H1 (cell line): ENCODE results near the gene SLFNL1. TPM values are rescaled to one million over a fixed set of nuclear protein-coding genes. Genes with fewer than 3 reads are reported as not detected.

ENCODE experiments used
- CTCF ChIA-PET: fragments of 300-600 bp; sonication (Branson Sonifier 250); formaldehyde crosslinking; loops from one replicate; lab custom pipeline; 2021; ENCODE audit not compliant: partially characterized antibody; lab: Charles Lee
- POLR2A ChIA-PET: fragments of 300-600 bp; sonication (Branson Sonifier 250); formaldehyde crosslinking; loops from one replicate; lab custom pipeline; 2021; ENCODE audit warnings: inconsistent platforms; ENCODE audit not compliant: partially characterized antibody; lab: Charles Lee
- DNase-seq, 2 experiments: peaks; one replicate each; pipeline versions ENCODE4 v3.0.0 to v3.0.0-alpha.2; 2010 to 2022; ENCODE audit warnings: low spot score in 2 of 2, low read depth in 1 of 2, mixed read lengths in 1 of 2
- FAIRE-seq: peaks from 2 replicates; lab custom pipeline; 2011; peaks lifted over from hg19 to GRCh38; lab: Jason Lieb, UNC
- H2AFZ ChIP-seq: 2 replicates; pipeline ENCODE4 v1.8.1; 2012; ENCODE audit warnings: low read length, inconsistent platforms
- H2AK5ac ChIP-seq: 2 replicates; pipeline ENCODE4 v1.6.1; 2013; ENCODE audit warnings: low read depth, low read length
- H2BK120ac ChIP-seq: replicated peaks from 2 replicates; pipeline ENCODE3; 2013; ENCODE audit warnings: low read depth, low read length, inconsistent platforms
- H2BK12ac ChIP-seq: 2 replicates; pipeline ENCODE4 v1.6.1; 2013; ENCODE audit warnings: low read depth, low read length
- H2BK15ac ChIP-seq: 2 replicates; pipeline ENCODE4 v1.6.1; 2013; ENCODE audit warnings: low read length
- H2BK20ac ChIP-seq: 2 replicates; pipeline ENCODE4 v1.6.1; 2013; ENCODE audit warnings: low read length
- H2BK5ac ChIP-seq: 2 replicates; pipeline ENCODE4 v1.6.1; 2013; ENCODE audit warnings: low read depth, low read length
- H3K14ac ChIP-seq: 2 replicates; pipeline ENCODE4 v1.6.1; 2013; ENCODE audit warnings: inconsistent platforms; ENCODE audit not compliant: insufficient read length
- H3K18ac ChIP-seq: 2 replicates; pipeline ENCODE4 v1.6.1; 2013; ENCODE audit warnings: low read length; ENCODE audit errors: extremely low read depth
- H3K23ac ChIP-seq: 2 replicates; pipeline ENCODE4 v1.6.1; 2013; ENCODE audit warnings: inconsistent platforms; ENCODE audit not compliant: insufficient read length
- H3K23me2 ChIP-seq: 2 replicates; pipeline ENCODE4 v1.6.1; 2013; ENCODE audit warnings: low read depth, low read length
- H3K27ac ChIP-seq: 2 replicates; pipeline ENCODE4 v1.6.1; 2011; ENCODE audit warnings: low read depth, low read length, inconsistent platforms
- H3K27me3 ChIP-seq, 4 experiments: replicated peaks in 1 of 4; 1 replicate in 1 of 4; 2 replicates in 3 of 4; pipeline versions ENCODE4 v1.6.1 to v1.8.1; 2011 to 2013; ENCODE audit warnings: low read length in 3 of 4, mild to moderate bottlenecking in 3 of 4, inconsistent platforms in 2 of 4, mixed read lengths in 2 of 4, moderate library complexity in 1 of 4; ENCODE audit not compliant: control insufficient read depth in 3 of 4, insufficient read depth in 3 of 4; ENCODE audit errors: extremely low read depth in 1 of 4
- H3K36me3 ChIP-seq, 4 experiments: 2 replicates each; pipeline versions ENCODE4 v1.6.1 to v1.8.1; 2011 to 2013; ENCODE audit warnings: mild to moderate bottlenecking in 4 of 4, low read length in 3 of 4, moderate library complexity in 2 of 4, control low read depth in 1 of 4, inconsistent platforms in 1 of 4; ENCODE audit not compliant: insufficient read depth in 4 of 4, control insufficient read depth in 2 of 4
- H3K4ac ChIP-seq: replicated peaks from 2 replicates; pipeline ENCODE3; 2013; ENCODE audit warnings: low read length, low read depth, mixed read lengths, inconsistent platforms; ENCODE audit not compliant: insufficient read length
- H3K4me1 ChIP-seq, 4 experiments: replicated peaks in 1 of 4; 1 replicate in 1 of 4; 2 replicates in 3 of 4; pipeline versions ENCODE4 v1.6.1 to v1.8.1; 2011 to 2013; ENCODE audit warnings: low read length in 3 of 4, inconsistent platforms in 2 of 4, mixed read lengths in 1 of 4; ENCODE audit not compliant: insufficient read depth in 4 of 4, control insufficient read depth in 3 of 4
- H3K4me2 ChIP-seq, 2 experiments: 2 replicates each; pipeline versions ENCODE4 v1.6.1 to v1.8.1; 2011 to 2013; ENCODE audit warnings: low read depth in 2 of 2, low read length in 2 of 2, control low read depth in 1 of 2, inconsistent platforms in 1 of 2, mild to moderate bottlenecking in 1 of 2; ENCODE audit not compliant: insufficient read depth in 1 of 2
- H3K4me3 ChIP-seq, 4 experiments: fragments of 200-600, 300-600 bp in 1 of 4; sonication (generic), shearing (Covaris generic), sonication (Bioruptor Twin) in 1 of 4; 2 replicates each; pipeline versions ENCODE4 v1.5.1 to v1.8.1; 2011 to 2016; ENCODE audit warnings: low read length in 4 of 4, low read depth in 3 of 4, control low read depth in 2 of 4, inconsistent platforms in 2 of 4, mild to moderate bottlenecking in 2 of 4, mixed read lengths in 1 of 4, moderate library complexity in 1 of 4; ENCODE audit not compliant: insufficient read depth in 2 of 4; ENCODE audit errors: extremely low read depth in 1 of 4
- H3K56ac ChIP-seq: replicated peaks from 2 replicates; pipeline ENCODE3; 2013; ENCODE audit warnings: low read depth, mild to moderate bottlenecking, mixed read lengths, low read length, inconsistent platforms; ENCODE audit not compliant: insufficient read length
- H3K79me1 ChIP-seq: 2 replicates; pipeline ENCODE4 v1.6.1; 2013; ENCODE audit warnings: low read depth, low read length, control low read depth
- H3K79me2 ChIP-seq, 2 experiments: 2 replicates each; pipeline versions ENCODE4 v1.6.1 to v1.8.1; 2012 to 2013; ENCODE audit warnings: low read length in 2 of 2, mild to moderate bottlenecking in 2 of 2, inconsistent platforms in 1 of 2; ENCODE audit not compliant: insufficient read depth in 2 of 2, control insufficient read depth in 1 of 2
- H3K9ac ChIP-seq, 4 experiments: replicated peaks in 1 of 4; 1 replicate in 1 of 4; 2 replicates in 3 of 4; pipeline versions ENCODE4 v1.6.1 to v1.8.1; 2011 to 2013; ENCODE audit warnings: low read depth in 3 of 4, low read length in 3 of 4, control low read depth in 2 of 4, mild to moderate bottlenecking in 2 of 4, moderate library complexity in 2 of 4, inconsistent platforms in 1 of 4; ENCODE audit errors: extremely low read depth in 1 of 4
- H3K9me3 ChIP-seq, 2 experiments: 2 replicates each; pipeline versions ENCODE4 v1.6.1 to v1.8.1; 2012 to 2013; ENCODE audit warnings: mild to moderate bottlenecking in 2 of 2, moderate library complexity in 2 of 2, control low read depth in 1 of 2, inconsistent platforms in 1 of 2, low read depth in 1 of 2, low read length in 1 of 2, mixed read lengths in 1 of 2; ENCODE audit not compliant: insufficient read depth in 2 of 2
- H4K20me1 ChIP-seq, 2 experiments: replicated peaks in 1 of 2; 2 replicates each; pipeline versions ENCODE3 to v1.8.1; 2011 to 2013; ENCODE audit warnings: inconsistent platforms in 2 of 2, low read length in 2 of 2, mild to moderate bottlenecking in 1 of 2; ENCODE audit not compliant: insufficient read depth in 2 of 2, control insufficient read depth in 1 of 2
- H4K5ac ChIP-seq: 2 replicates; pipeline ENCODE4 v1.6.1; 2013; ENCODE audit warnings: low read length, low read depth, mixed read lengths, inconsistent platforms; ENCODE audit not compliant: insufficient read length
- H4K8ac ChIP-seq: 2 replicates; pipeline ENCODE4 v1.8.0; 2013; ENCODE audit warnings: mild to moderate bottlenecking, moderate library complexity, low read length, inconsistent platforms; ENCODE audit not compliant: insufficient read depth; ENCODE audit errors: extremely low read depth
- H4K91ac ChIP-seq: replicated peaks from 2 replicates; pipeline ENCODE3; 2013; ENCODE audit warnings: low read length, mixed read lengths, inconsistent platforms; ENCODE audit not compliant: insufficient read length
- ASH2L ChIP-seq: fragments of 200-600, 300-600 bp; sonication (generic); IDR thresholded peaks from one replicate; pipeline ENCODE4 v1.7.1; 2017; ENCODE audit warnings: low read length
- BACH1 ChIP-seq: IDR thresholded peaks from 2 replicates; pipeline ENCODE4 v1.6.1; 2012; ENCODE audit warnings: low read length, improper control_type of control experiment
- CEBPB ChIP-seq: IDR thresholded peaks from 2 replicates; pipeline ENCODE4 v1.6.1; 2012; ENCODE audit warnings: low read depth, low read length
- CREB1 ChIP-seq: IDR thresholded peaks from 2 replicates; pipeline ENCODE4 v1.6.1; 2012; ENCODE audit warnings: inconsistent platforms
- KDM1A ChIP-seq: fragments of 200-600, 300-600 bp; sonication (generic); IDR thresholded peaks from 2 replicates; pipeline ENCODE4 v1.7.1; 2016; ENCODE audit warnings: mild to moderate bottlenecking, low read length, borderline replicate concordance
- KDM4A ChIP-seq: IDR thresholded peaks from one replicate; pipeline ENCODE4 v1.7.1; 2012; ENCODE audit warnings: low read depth, mild to moderate bottlenecking, moderate library complexity, low read length, inconsistent platforms; ENCODE audit not compliant: severe bottlenecking
- KDM5A ChIP-seq: fragments of 200-600 bp; IDR thresholded peaks from 2 replicates; pipeline ENCODE4 v1.7.1; 2012; ENCODE audit warnings: mild to moderate bottlenecking, low read length, inconsistent platforms, mixed read lengths
- MAFK ChIP-seq: IDR thresholded peaks from 2 replicates; pipeline ENCODE4 v1.6.1; 2012; ENCODE audit warnings: low read depth, mild to moderate bottlenecking, improper control_type of control experiment, low read length
- NANOG ChIP-seq: IDR thresholded peaks from 2 replicates; pipeline ENCODE4 v1.6.1; 2011; ENCODE audit warnings: low read length, low read depth, mild to moderate bottlenecking, inconsistent platforms; ENCODE audit not compliant: insufficient read depth, poor library complexity, severe bottlenecking
- POU5F1 ChIP-seq: IDR thresholded peaks from 2 replicates; pipeline ENCODE4 v1.6.1; 2011; ENCODE audit warnings: low read depth, mild to moderate bottlenecking, low read length, moderate library complexity
- TAF7 ChIP-seq: optimal IDR thresholded peaks from 2 replicates; pipeline ENCODE3; 2011; ENCODE audit warnings: low read depth, mild to moderate bottlenecking, inconsistent platforms, low read length, moderate library complexity, borderline replicate concordance
- WGBS, 2 experiments: shearing (Covaris generic) in 1 of 2; methylation state at CpG; one replicate each; pipeline versions ENCODE4 v1.1.6 to v1.1.7; 2013 to 2015; ENCODE audit warnings: low lambda C conversion rate in 2 of 2, mixed read lengths in 2 of 2, inconsistent platforms in 1 of 2, low coverage in 1 of 2, missing lambda C conversion rate in 1 of 2; ENCODE audit not compliant: insufficient replicate concordance in 2 of 2, insufficient coverage in 1 of 2, insufficient read length in 1 of 2; ENCODE audit errors: extremely low coverage in 1 of 2, missing lambda C conversion rate in 1 of 2; 5-methylcytosine and 5-hydroxymethylcytosine counted together
- polyA plus RNA-seq, 7 experiments: library from polyadenylated mRNA; depleted of rRNA in 3 of 7; stranded (reverse) in 5 of 7; unstranded in 2 of 7; fragments of >200 nt in 5 of 7; fragments of 200-250 nt in 2 of 7; gene quantifications; 1 replicate in 5 of 7; 2 replicates in 1 of 7; 4 replicates in 1 of 7; pipeline versions ENCODE4 v1.2.1 to v1.2.3, GENCODE V29; 2011 to 2013; ENCODE audit warnings: missing spikeins in 2 of 7, mixed read lengths in 2 of 7
- total RNA-seq: library from RNA; stranded (reverse); fragmentation: NEBNext Ultra II Directional; extraction: Animal tissue kit (Norgen Biotek cat#: 25700); gene quantifications from 2 replicates; pipeline ENCODE4 v1.2.1, GENCODE V29; 2021
- TF ChIP-seq, protein P1 (sequence below): IDR thresholded peaks from 2 replicates; pipeline ENCODE4 v1.6.1; 2012; ENCODE audit warnings: inconsistent platforms
- TF ChIP-seq, protein P2 (sequence below): IDR thresholded peaks from 2 replicates; pipeline ENCODE4 v1.6.1; 2012; ENCODE audit warnings: inconsistent platforms

The SLFNL1 gene
- total and polyA plus RNA-seq, 2 of the 8 experiments (the other 6 are each of a cell fraction or from before 2014, with no cell fraction given), result not detected

DNA sequence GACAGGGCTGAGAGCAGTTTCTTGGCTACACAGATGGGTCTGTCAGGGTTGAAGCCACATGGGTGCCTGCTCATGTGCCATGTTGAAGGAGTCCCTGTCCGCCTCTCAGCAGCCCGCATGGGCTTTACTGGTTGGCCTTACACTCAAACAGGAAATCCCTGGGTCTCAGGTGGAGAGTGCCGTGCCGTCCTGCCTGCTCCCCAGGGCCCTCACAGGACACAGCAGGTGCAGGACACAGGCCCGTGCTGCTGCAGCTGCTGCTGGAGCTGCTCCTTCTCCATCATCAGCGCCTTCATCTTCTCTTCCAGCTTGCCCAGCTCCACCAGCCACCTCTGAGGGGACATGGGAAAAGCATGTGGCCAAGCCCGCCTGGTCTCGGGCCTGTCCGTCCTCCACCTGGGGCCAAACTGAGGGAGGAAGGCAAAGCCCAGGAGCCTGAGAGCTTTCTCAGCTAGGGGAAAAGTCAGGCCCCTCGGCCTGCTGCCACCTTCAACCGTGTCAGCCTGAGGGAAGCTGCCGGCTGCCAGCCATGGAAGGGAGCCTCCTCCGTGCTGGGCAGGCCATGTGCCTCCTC, 5.5 kb downstream of the SLFNL1 start:
- CTCF ChIA-PET, result interaction anchor here (1.0 to 1.4 kb wide), 2 partner anchors 8 to 9 kb away, joined by 4 to 7 read pairs; no protein-coding TSS in a partner anchor
- Histone ChIP-seq H4K20me1 (peaks cover 8 to 9% of the 10 kb centered on the region in 2 experiments), H3K4me1 (no peaks in the 10 kb centered on the region), H2BK12ac (no peak overlapping the region), H3K23ac (no peak overlapping the region), H4K5ac (no peak overlapping the region), H4K8ac (no peak overlapping the region), H3K4me3 (no peak overlapping the region), H2BK120ac (no peak overlapping the region), H2BK15ac (no peak overlapping the region), H3K79me2 (no peaks in the 10 kb centered on the region), H3K56ac (no peak overlapping the region), H3K36me3 (peaks cover 17 to 53% (median 41%) of the 10 kb centered on the region in 4 experiments), H3K4me2 (no peak overlapping the region), H3K9me3 (no peaks in the 10 kb centered on the region), H3K14ac (no peak overlapping the region), H2AFZ (no peak overlapping the region), H3K18ac (no peak overlapping the region), H2BK5ac (no peak overlapping the region; the same call in 1 of the 2 replicates), H3K27me3 (no peaks in the 10 kb centered on the region), H2BK20ac (no peak overlapping the region), H3K4ac (no peak overlapping the region), H4K91ac (no peak overlapping the region), H3K23me2 (no peaks in the 10 kb centered on the region), H3K79me1 (peaks cover under 1% of the 10 kb centered on the region; the same call in 1 of the 2 replicates), H3K9ac (no peak overlapping the region), H3K27ac (no peak overlapping the region), H2AK5ac (no peak overlapping the region)
- FAIRE-seq (no peak), DNase-seq (no peak)
- POLR2A ChIA-PET, result interaction anchor here (0.6 to 3.3 kb wide), 6 partner anchors 9 to 36 kb away, joined by 3 to 17 read pairs (median 4); partner anchors contain the start of gene CTPS1
- WGBS, 2 experiments, result 93% methylated on average over 13 of the region's 13 CpGs; no CpG with 5 or more reads in 1 of the 2 experiments
- TF ChIP-seq POU5F1, result no peak
- TF ChIP-seq, protein P1, sequence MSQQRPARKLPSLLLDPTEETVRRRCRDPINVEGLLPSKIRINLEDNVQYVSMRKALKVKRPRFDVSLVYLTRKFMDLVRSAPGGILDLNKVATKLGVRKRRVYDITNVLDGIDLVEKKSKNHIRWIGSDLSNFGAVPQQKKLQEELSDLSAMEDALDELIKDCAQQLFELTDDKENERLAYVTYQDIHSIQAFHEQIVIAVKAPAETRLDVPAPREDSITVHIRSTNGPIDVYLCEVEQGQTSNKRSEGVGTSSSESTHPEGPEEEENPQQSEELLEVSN, result no peak
- no peak for TF ChIP-seq TAF7
- TF ChIP-seq MAFK, result no peak
- no peak for TF ChIP-seq KDM1A
- TF ChIP-seq, protein P2, sequence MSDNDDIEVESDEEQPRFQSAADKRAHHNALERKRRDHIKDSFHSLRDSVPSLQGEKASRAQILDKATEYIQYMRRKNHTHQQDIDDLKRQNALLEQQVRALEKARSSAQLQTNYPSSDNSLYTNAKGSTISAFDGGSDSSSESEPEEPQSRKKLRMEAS, result no peak
- TF ChIP-seq NANOG, result no peak
- TF ChIP-seq KDM5A, result no peak
- no peak for TF ChIP-seq ASH2L
- no peak for TF ChIP-seq CEBPB
- no peak for TF ChIP-seq KDM4A
- no peak for TF ChIP-seq BACH1
- TF ChIP-seq CREB1, result no peak
